Measurements from ENCODE around the gene PTBP1. TPM values are rescaled to one million over a fixed set of nuclear protein-coding genes. Genes with fewer than 3 reads are reported as not detected.
A peak's percentile ranks its signal among the peaks of the same experiment; 100 is the strongest.

The PTBP1 gene
- total and polyA plus RNA-seq, 9 donors = 73.4 to 312 (median 215) TPM

- Histone ChIP-seq H3K27ac (no peak overlapping the region), H3K9me3 (no peaks in the 10 kb centered on the region), H3K4me3 (no peak overlapping the region), H3K27me3 (no peaks in the 10 kb centered on the region), H3K36me3 (no peaks in the 10 kb centered on the region), H3K4me1 (ENCODE audit: insufficient read depth) (peaks cover 27% of the 10 kb centered on the region)
- intact Hi-C loops (cut with DNase I) = no loop called here
- TF ChIP-seq EP300 (IDR thresholded peaks at IDR 0.05) = no peak
- 84 to 91% (median 86%) methylated on average over 29 to 33 of the region's 33 CpGs for WGBS, 3 donors
- peak in 1 of 5 donors; percentile 22 for DNase-seq
These were observed 7.9 kb downstream of the PTBP1 start for GRCh38 chr19:805166-805551.

- Histone ChIP-seq H3K4me3 (no peak overlapping the region), H3K27ac (no peak overlapping the region), H3K27me3 (no peaks in the 10 kb centered on the region), H3K36me3 (no peaks in the 10 kb centered on the region), H3K4me1 (ENCODE audit: insufficient read depth) (peaks cover 22% of the 10 kb centered on the region), H3K9me3 (no peaks in the 10 kb centered on the region)
- no peak for TF ChIP-seq CTCF (IDR thresholded peaks at IDR 0.05)
- TF ChIP-seq POLR2A (IDR thresholded peaks at IDR 0.05) = no peak
- TF ChIP-seq EP300 (IDR thresholded peaks at IDR 0.05) = no peak
- intact Hi-C loops (cut with DNase I) = no loop called here
- 83 to 89% (median 85%) methylated on average over 89 to 93 of the region's 93 CpGs for WGBS, 3 donors
- DNase-seq = peak in 2 of 5 donors; percentile 8 to 30
These were observed 8.6 kb downstream of the PTBP1 start for GRCh38 chr19:805600-806550.

DNA sequence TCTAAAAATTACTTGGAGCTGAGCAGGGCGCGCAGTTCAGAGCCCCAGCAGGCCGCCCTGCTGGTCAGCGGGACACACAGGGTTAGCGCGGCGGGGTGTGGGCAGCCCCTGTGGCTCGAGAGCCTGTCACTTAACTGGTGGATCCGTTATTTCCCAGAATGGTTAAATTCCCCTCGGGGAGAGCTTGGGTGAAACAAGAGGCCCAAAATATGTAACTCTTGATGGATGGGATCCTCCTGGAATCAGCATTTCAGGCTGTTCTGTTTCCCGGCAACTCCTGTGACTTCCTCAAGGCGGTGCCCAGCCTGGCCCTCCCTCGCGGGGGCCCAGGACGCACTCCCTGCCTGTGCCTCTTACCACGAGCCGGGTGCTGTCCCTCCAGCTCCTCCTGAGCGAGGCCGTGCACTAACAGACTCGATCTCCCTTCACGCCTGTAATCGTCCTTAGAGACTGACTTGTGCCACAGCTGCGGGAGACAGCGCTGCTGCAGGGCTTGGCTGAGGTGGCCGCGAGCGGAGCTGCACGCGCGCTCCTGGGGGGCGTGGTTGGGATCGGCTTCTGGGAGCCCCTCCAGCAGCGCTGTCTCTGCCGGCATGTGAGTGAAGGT lies 9.7 kb downstream of the PTBP1 start:
- Histone ChIP-seq H3K9me3 (no peaks in the 10 kb centered on the region), H3K36me3 (no peaks in the 10 kb centered on the region), H3K27me3 (no peaks in the 10 kb centered on the region), H3K4me1 (ENCODE audit: insufficient read depth) (peaks cover 13% of the 10 kb centered on the region), H3K27ac (no peak overlapping the region), H3K4me3 (no peak overlapping the region)
- peak in 1 of 5 donors; percentile 22 for DNase-seq
- intact Hi-C loops (cut with DNase I) = no loop called here
- 82 to 88% (median 82%) methylated on average over 34 of the region's 34 CpGs for WGBS, 3 donors
- TF ChIP-seq CTCF (IDR thresholded peaks at IDR 0.05) = no peak

DNA sequence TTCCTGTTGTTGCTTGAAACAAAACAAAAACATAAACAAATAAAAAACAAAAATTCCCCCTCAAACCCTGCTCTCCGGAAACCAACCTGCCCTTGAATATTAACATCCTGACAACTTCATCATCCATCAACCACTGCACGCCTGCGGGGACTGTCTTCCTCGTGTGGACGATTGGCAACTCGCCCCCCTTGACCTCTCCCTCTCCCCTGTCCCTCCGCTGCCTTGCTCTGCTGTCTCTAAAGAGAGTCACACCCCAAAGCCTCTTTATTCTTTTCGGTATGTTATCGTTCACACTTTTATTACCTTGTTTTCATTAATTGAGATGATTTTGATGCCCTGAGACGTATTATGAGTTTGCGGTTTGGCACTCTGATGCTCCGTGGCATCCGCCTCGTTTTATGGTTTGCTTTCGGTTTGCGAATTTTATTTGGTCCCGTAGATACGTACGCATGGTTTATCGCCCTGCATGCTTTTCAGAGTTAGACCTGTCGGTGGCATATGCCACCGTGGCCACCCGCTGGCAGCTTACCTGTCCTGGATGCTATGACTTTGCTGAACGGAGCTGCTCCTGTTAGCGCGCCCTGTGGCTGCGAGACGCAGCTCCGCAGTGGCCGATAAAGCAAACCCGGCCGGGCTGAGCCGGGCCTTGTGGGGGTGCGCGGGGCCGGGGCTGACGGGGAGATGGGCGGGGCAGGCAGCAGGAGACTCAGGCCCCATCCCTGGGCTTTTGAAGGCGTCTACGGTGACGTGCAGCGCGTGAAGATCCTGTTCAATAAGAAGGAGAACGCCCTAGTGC lies 10.6 kb downstream of the PTBP1 start:
- no peak overlapping the region for H3K27ac ChIP-seq
- no peaks in the 10 kb centered on the region for H3K9me3 ChIP-seq
- no peaks in the 10 kb centered on the region for H3K36me3 ChIP-seq
- intact Hi-C loops (cut with DNase I) = no loop called here
- WGBS, 3 donors = 86 to 89% (median 87%) methylated on average over 41 to 44 of the region's 44 CpGs
- DNase-seq = peak in 1 of 5 donors; percentile 23
- H3K4me3 ChIP-seq = no peak overlapping the region
- H3K4me1 ChIP-seq (ENCODE audit: insufficient read depth) = peaks cover 5% of the 10 kb centered on the region
- no peaks in the 10 kb centered on the region for H3K27me3 ChIP-seq
- TF ChIP-seq EP300 (IDR thresholded peaks at IDR 0.05) (no peak), CTCF (IDR thresholded peaks at IDR 0.05) (no peak), POLR2A (IDR thresholded peaks at IDR 0.05) (no peak)
